ENCODE measurements around the gene C6orf15. TPM values are rescaled to one million over a fixed set of nuclear protein-coding genes. Genes with fewer than 3 reads are reported as not detected.

C6orf15 gene
- total and polyA plus RNA-seq, 10 donors: not detected

GRCh38 chr6:31065556-31065955, 46.8 kb downstream of the C6orf15 start:
- H3K4me3 ChIP-seq: no peak overlapping the region
- intact Hi-C loops (cut with DNase I; ENCODE audit: low total_unique reads): no loop called here
- no peaks in the 10 kb centered on the region for H3K36me3 ChIP-seq
- no peaks in the 10 kb centered on the region for H3K9me3 ChIP-seq
- TF ChIP-seq CTCF (IDR thresholded peaks at IDR 0.05 in 8 of 11, conservative IDR thresholded peaks at IDR 0.05 in 3 of 11) (no peak), POLR2AphosphoS5 (IDR thresholded peaks at IDR 0.05) (no peak), POLR2A (IDR thresholded peaks at IDR 0.05) (no peak)
- WGBS, 5 donors: 59 to 90% (median 63%) methylated on average over 2 of the region's 2 CpGs
- H3K27ac ChIP-seq: no peak overlapping the region
- peaks cover 0 to 4% (median 0%) of the 10 kb centered on the region in 7 donors for H3K27me3 ChIP-seq (replicated peaks in 1 of 7)
- peaks cover 0 to 9% (median 0%) of the 10 kb centered on the region in 6 donors for H3K4me1 ChIP-seq
- DNase-seq: no peak

GRCh38 chr6:31063906-31064435, 48.4 kb downstream of the C6orf15 start:
- 85 to 91% (median 87%) methylated on average over 7 of the region's 7 CpGs for WGBS, 5 donors

More at GRCh38 chr6:31063906-31064435, 48.4 kb downstream of the C6orf15 start:
- H3K4me3 ChIP-seq: no peak overlapping the region
- H3K27ac ChIP-seq: no peak overlapping the region
- intact Hi-C loops (cut with DNase I; ENCODE audit: low total_unique reads): loop anchor here (5.0 kb wide), 1 partner anchor 147 kb away; no protein-coding TSS in a partner anchor
- no peaks in the 10 kb centered on the region for H3K9me3 ChIP-seq
- H3K36me3 ChIP-seq: no peaks in the 10 kb centered on the region
- no peak for TF ChIP-seq POLR2A (IDR thresholded peaks at IDR 0.05)
- TF ChIP-seq POLR2AphosphoS5 (IDR thresholded peaks at IDR 0.05): no peak
- TF ChIP-seq CTCF (IDR thresholded peaks at IDR 0.05 in 8 of 11, conservative IDR thresholded peaks at IDR 0.05 in 3 of 11): no peak
- DNase-seq: no peak
- H3K4me1 ChIP-seq: peaks cover 0 to 6% (median 0%) of the 10 kb centered on the region in 6 donors
- H3K27me3 ChIP-seq (replicated peaks in 1 of 7): peaks cover 0 to 4% (median 0%) of the 10 kb centered on the region in 7 donors

Small RNA genes within 50 kb of the gene (small RNA-seq; reads per million reads assigned to genes)
- 0 to 0.14 (median 0) reads per million in 4 donors for gene POLR2LP1
- 0 reads per million in 4 donors for gene RNU6-1133P

Other genes starting within 250 kb of the C6orf15 start
- 10 to 100 TPM; 13.0 to 37.1 (median 23.8) TPM for gene DDR1, start 228.1 kb downstream of the C6orf15 start, total RNA-seq
- 10 to 100 TPM in 1 of 3 donors, 1 to 10 TPM in 2; 5.0 to 10.1 (median 8.0) TPM for gene DDR1, start 228.1 kb downstream of the C6orf15 start, polyA plus RNA-seq
- gene GTF2H4, start 204.4 kb downstream of the C6orf15 start, total RNA-seq: 10 to 100 TPM; 20.6 to 49.7 (median 28.3) TPM
- gene GTF2H4, start 204.4 kb downstream of the C6orf15 start, polyA plus RNA-seq: 10 to 100 TPM; 21.9 to 40.0 (median 33.8) TPM
- 10 to 100 TPM; 16.4 to 30.7 (median 28.1) TPM for gene VARS2, start 198.3 kb downstream of the C6orf15 start, total RNA-seq
- 10 to 100 TPM; 15.5 to 38.2 (median 36.3) TPM for gene VARS2, start 198.3 kb downstream of the C6orf15 start, polyA plus RNA-seq
- under 1 TPM in 1 of 7 donors, not detected in 6; 0.47 TPM for gene SFTA2, start 180.4 kb downstream of the C6orf15 start, total RNA-seq
- gene SFTA2, start 180.4 kb downstream of the C6orf15 start, polyA plus RNA-seq: 1 to 10 TPM in 1 of 3 donors, under 1 TPM in 1, not detected in 1; 0.08 to 2.6 TPM
- not detected for gene MUCL3, start 171.6 kb downstream of the C6orf15 start, total RNA-seq
- under 1 TPM in 1 of 3 donors, not detected in 2; 0.03 TPM for gene MUCL3, start 171.6 kb downstream of the C6orf15 start, polyA plus RNA-seq
- gene MUC21, start 128.9 kb downstream of the C6orf15 start, total RNA-seq: not detected
- under 1 TPM; 0.02 to 0.64 (median 0.05) TPM for gene MUC21, start 128.9 kb downstream of the C6orf15 start, polyA plus RNA-seq
- not detected for gene MUC22, start 102.1 kb downstream of the C6orf15 start, total RNA-seq
- not detected for gene MUC22, start 102.1 kb downstream of the C6orf15 start, polyA plus RNA-seq
- 1 to 10 TPM in 2 of 7 donors, under 1 TPM in 2, not detected in 3; 0.76 to 3.4 (median 1.1) TPM for gene PSORS1C1, start 2.2 kb upstream of the C6orf15 start, total RNA-seq
- under 1 TPM; 0.11 to 0.70 (median 0.21) TPM for gene PSORS1C1, start 2.2 kb upstream of the C6orf15 start, polyA plus RNA-seq
- gene CDSN, start 7.9 kb upstream of the C6orf15 start, total RNA-seq: not detected
- gene CDSN, start 7.9 kb upstream of the C6orf15 start, polyA plus RNA-seq: not detected
- not detected for gene PSORS1C2, start 26.5 kb upstream of the C6orf15 start, total RNA-seq
- not detected for gene PSORS1C2, start 26.5 kb upstream of the C6orf15 start, polyA plus RNA-seq
- 10 to 100 TPM in 6 of 7 donors, 1 to 10 TPM in 1; 7.7 to 22.5 (median 17.8) TPM for gene CCHCR1, start 45.2 kb upstream of the C6orf15 start, total RNA-seq
- gene CCHCR1, start 45.2 kb upstream of the C6orf15 start, polyA plus RNA-seq: 10 to 100 TPM; 11.1 to 15.2 (median 11.7) TPM
- gene TCF19, start 46.0 kb upstream of the C6orf15 start, total RNA-seq: 10 to 100 TPM in 4 of 7 donors, 1 to 10 TPM in 3; 6.6 to 12.6 (median 10.2) TPM
- 1 to 10 TPM; 6.2 to 9.8 (median 7.1) TPM for gene TCF19, start 46.0 kb upstream of the C6orf15 start, polyA plus RNA-seq
- gene POU5F1, start 58.1 kb upstream of the C6orf15 start, total RNA-seq: 1 to 10 TPM in 5 of 7 donors, under 1 TPM in 2; 0.57 to 3.7 (median 1.3) TPM
- gene POU5F1, start 58.1 kb upstream of the C6orf15 start, polyA plus RNA-seq: 1 to 10 TPM; 1.2 to 3.2 (median 2.7) TPM
- 1,000 to 10,000 TPM in 5 of 7 donors, 100 to 1,000 TPM in 2; 484 to 2,036 (median 1,738) TPM for gene HLA-C, start 159.5 kb upstream of the C6orf15 start, total RNA-seq
- gene HLA-C, start 159.5 kb upstream of the C6orf15 start, polyA plus RNA-seq: 100 to 1,000 TPM; 368 to 960 (median 400) TPM
- gene HLA-B, start 244.6 kb upstream of the C6orf15 start, total RNA-seq: 1,000 to 10,000 TPM; 3,415 to 5,675 (median 4,969) TPM
- gene HLA-B, start 244.6 kb upstream of the C6orf15 start, polyA plus RNA-seq: 1,000 to 10,000 TPM; 2,503 to 3,140 (median 2,736) TPM

All from spleen (tissue), 11 donors.